Right forelimb (tissue), 1 donor: ENCODE data around the gene ABI2.

Experiments
- DNase-seq: peaks from one replicate; pipeline ENCODE4 v3.0.0-alpha.2; 2018

The ABI2 gene

GRCh38 chr2:203484266-203485112, 156.3 kb downstream of the ABI2 start:
- no peak for DNase-seq

GRCh38 chr2:203489531-203489930, 161.3 kb downstream of the ABI2 start:
- DNase-seq: no peak

- no peak for DNase-seq
Observed at GRCh38 chr2:203490391-203490790, 162.2 kb downstream of the ABI2 start.

- DNase-seq: no peak
Observed at GRCh38 chr2:203492965-203493364, 164.8 kb downstream of the ABI2 start.
